MCF 10A (cell line): ENCODE measurements around the gene PPP1CC. TPM values are rescaled to one million over a fixed set of nuclear protein-coding genes. Genes with fewer than 3 reads are reported as not detected.

Source experiments
- BruUV-seq: library from RNA; stranded (reverse); fragments of 400-500 nt; replicated peaks from 2 replicates; lab custom pipeline; 2021; lab: Mats Ljungman, UMichigan
- CTCF ChIA-PET: fragments of 300-600 bp; sonication (Branson Sonifier 250); formaldehyde crosslinking; extraction: SDS; loops from one replicate; lab custom pipeline; 2021; ENCODE audit warnings: antibody characterized with exemption, inconsistent platforms; lab: Yijun Ruan, JAX
- POLR2A ChIA-PET: fragments of 300-600, 350-650 bp; sonication (Branson Sonifier 250); formaldehyde crosslinking; extraction: SDS; loops from one replicate; lab custom pipeline; 2020; ENCODE audit warnings: antibody characterized with exemption, inconsistent platforms; lab: Yijun Ruan, JAX
- DNase-seq: peaks from one replicate; pipeline ENCODE4 v3.0.0-alpha.2; 2018; ENCODE audit not compliant: unreplicated experiment
- H3K27ac Mint-ChIP-seq: one replicate; pipeline ENCODE4 v1.8.0; 2022; ENCODE audit warnings: mild to moderate bottlenecking, low read depth, mixed read lengths; ENCODE audit not compliant: unreplicated experiment
- H3K27me3 Mint-ChIP-seq: one replicate; pipeline ENCODE4 v1.8.0; 2022; ENCODE audit warnings: mixed read lengths; ENCODE audit not compliant: insufficient read depth, unreplicated experiment
- H3K36me3 Mint-ChIP-seq: one replicate; pipeline ENCODE4 v1.8.0; 2022; ENCODE audit warnings: mild to moderate bottlenecking, moderate library complexity, mixed read lengths; ENCODE audit not compliant: insufficient read depth, unreplicated experiment
- H3K4me1 Mint-ChIP-seq: one replicate; pipeline ENCODE4 v1.8.0; 2022; ENCODE audit warnings: mixed read lengths; ENCODE audit not compliant: insufficient read depth, unreplicated experiment
- H3K4me3 Mint-ChIP-seq: one replicate; pipeline ENCODE4 v1.8.0; 2022; ENCODE audit warnings: mild to moderate bottlenecking, moderate library complexity, mixed read lengths; ENCODE audit not compliant: unreplicated experiment
- H3K9me3 Mint-ChIP-seq: one replicate; pipeline ENCODE4 v1.8.0; 2022; ENCODE audit warnings: mixed read lengths; ENCODE audit not compliant: unreplicated experiment
- intact Hi-C: fragments of 100-400 bp; cut with micrococcal nuclease; formaldehyde crosslinking; loops from 2 replicates; pipeline ENCODE4 v1.14.1; 2022
- total RNA-seq: library from RNA; stranded (reverse); gene quantifications from 2 replicates; pipeline ENCODE4 v1.2.3, GENCODE V29; 2022
- TF ChIP-seq, protein P1 (sequence below): fragments of 200-600 bp; IDR thresholded peaks from one replicate; pipeline ENCODE4 v1.8.0; 2022; ENCODE audit warnings: antibody characterized with exemption, mild to moderate bottlenecking; ENCODE audit not compliant: unreplicated experiment

PPP1CC gene
- total RNA-seq, 1 experiment from 2014 or later, result 94.6 TPM

GRCh38 chr12:110697236-110697635 lies 45.5 kb downstream of the PPP1CC start:
- BruUV-seq, result no TSS peak
- ChIA-PET CTCF (interaction anchor here (0.6 to 0.8 kb wide), 3 partner anchors 42 to 528 kb away, joined by 3 to 5 read pairs (median 4); no protein-coding TSS in a partner anchor), POLR2A (no interaction called here)
- Mint-ChIP-seq H3K4me3 (no peak overlapping the region), H3K36me3 (no peaks in the 10 kb centered on the region), H3K27ac (no peak overlapping the region), H3K9me3 (no peaks in the 10 kb centered on the region), H3K27me3 (no peaks in the 10 kb centered on the region), H3K4me1 (no peaks in the 10 kb centered on the region)
- intact Hi-C loops, result loop anchor here (5.0 to 10.0 kb wide), 2 partner anchors 190 to 242 kb away; partner anchors contain the start of gene ARPC3
- TF ChIP-seq, protein P1, sequence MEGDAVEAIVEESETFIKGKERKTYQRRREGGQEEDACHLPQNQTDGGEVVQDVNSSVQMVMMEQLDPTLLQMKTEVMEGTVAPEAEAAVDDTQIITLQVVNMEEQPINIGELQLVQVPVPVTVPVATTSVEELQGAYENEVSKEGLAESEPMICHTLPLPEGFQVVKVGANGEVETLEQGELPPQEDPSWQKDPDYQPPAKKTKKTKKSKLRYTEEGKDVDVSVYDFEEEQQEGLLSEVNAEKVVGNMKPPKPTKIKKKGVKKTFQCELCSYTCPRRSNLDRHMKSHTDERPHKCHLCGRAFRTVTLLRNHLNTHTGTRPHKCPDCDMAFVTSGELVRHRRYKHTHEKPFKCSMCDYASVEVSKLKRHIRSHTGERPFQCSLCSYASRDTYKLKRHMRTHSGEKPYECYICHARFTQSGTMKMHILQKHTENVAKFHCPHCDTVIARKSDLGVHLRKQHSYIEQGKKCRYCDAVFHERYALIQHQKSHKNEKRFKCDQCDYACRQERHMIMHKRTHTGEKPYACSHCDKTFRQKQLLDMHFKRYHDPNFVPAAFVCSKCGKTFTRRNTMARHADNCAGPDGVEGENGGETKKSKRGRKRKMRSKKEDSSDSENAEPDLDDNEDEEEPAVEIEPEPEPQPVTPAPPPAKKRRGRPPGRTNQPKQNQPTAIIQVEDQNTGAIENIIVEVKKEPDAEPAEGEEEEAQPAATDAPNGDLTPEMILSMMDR, result no peak
- DNase-seq, result no peak

DNA sequence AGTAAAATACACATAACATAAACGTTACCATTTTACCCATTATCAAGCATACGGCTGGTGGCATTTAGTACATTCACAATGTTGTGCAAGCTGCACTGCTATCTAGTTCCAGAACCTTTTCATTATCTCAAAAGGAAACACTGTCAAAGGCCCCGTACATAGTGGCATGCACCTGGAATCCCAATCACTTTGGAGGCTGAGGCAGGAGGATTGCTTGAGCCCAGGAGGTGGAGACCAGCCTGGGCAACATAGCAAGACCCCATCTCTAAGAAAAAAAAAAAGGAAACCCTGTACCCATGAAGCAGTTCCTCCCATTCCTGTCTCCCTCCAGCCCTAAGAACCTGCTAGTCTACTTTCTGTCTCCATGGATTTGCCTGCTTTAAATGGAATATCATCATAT lies 46.4 kb downstream of the PPP1CC start:
- ChIA-PET POLR2A (no interaction called here), CTCF (no interaction called here)
- H3K4me1 Mint-ChIP-seq, result no peaks in the 10 kb centered on the region
- BruUV-seq, result no TSS peak
- H3K27me3 Mint-ChIP-seq, result no peaks in the 10 kb centered on the region
- no peak for DNase-seq
- H3K27ac Mint-ChIP-seq, result no peak overlapping the region
- no peaks in the 10 kb centered on the region for H3K9me3 Mint-ChIP-seq
- no peaks in the 10 kb centered on the region for H3K36me3 Mint-ChIP-seq
- H3K4me3 Mint-ChIP-seq, result no peak overlapping the region
- TF ChIP-seq, protein P1, result no peak
- intact Hi-C loops, result loop anchor here (5.0 to 10.0 kb wide), 2 partner anchors 191 to 241 kb away; partner anchors contain the start of gene ARPC3

DNA sequence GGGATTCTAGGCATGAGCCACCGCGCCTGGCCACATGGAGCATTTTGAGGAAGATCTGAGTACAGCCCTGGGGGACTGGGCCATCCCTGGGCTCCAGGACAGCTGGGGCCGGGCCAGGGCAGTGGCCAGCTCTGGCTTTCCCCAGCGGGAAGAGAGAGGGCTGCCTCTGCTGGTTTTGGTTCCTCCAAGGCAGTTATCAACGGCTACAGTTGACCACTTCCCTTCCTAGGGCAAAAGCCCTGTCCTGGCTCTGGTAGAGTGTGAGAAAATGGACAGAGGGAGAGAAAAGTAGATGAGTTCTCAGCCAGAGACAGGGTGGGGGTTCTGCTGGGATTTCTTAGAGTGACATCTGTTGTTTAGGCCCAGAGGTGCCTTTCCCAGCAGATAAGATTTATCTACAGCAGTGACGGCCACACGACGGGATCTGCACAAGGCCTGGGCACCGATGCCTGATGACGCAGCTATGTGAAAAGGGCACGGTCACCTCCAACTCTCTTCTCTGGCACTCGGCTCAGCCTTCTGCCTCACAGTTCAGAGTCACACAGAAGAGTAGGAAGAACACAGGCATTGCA lies 48.3 kb downstream of the PPP1CC start:
- intact Hi-C loops, result loop anchor here (10.0 kb wide), 1 partner anchor 240 kb away; the partner anchor contains the start of gene ARPC3
- no peak for DNase-seq

GRCh38 chr12:110693731-110694130 lies 49.0 kb downstream of the PPP1CC start:
- H3K27me3 Mint-ChIP-seq, result peaks cover 17% of the 10 kb centered on the region
- H3K27ac Mint-ChIP-seq, result no peak overlapping the region
- H3K36me3 Mint-ChIP-seq, result no peaks in the 10 kb centered on the region
- ChIA-PET POLR2A (interaction anchor here (0.6 to 0.7 kb wide), 2 partner anchors 58 to 1161 kb away, joined by 3 read pairs; no protein-coding TSS in a partner anchor), CTCF (interaction anchor here (0.6 to 0.9 kb wide), 4 partner anchors 11 to 619 kb away, joined by 3 to 4 read pairs (median 3); no protein-coding TSS in a partner anchor)
- no peak overlapping the region for H3K4me3 Mint-ChIP-seq
- no peaks in the 10 kb centered on the region for H3K9me3 Mint-ChIP-seq
- TF ChIP-seq, protein P1, result no peak
- BruUV-seq, result no TSS peak
- intact Hi-C loops, result loop anchor here (10.0 kb wide), 1 partner anchor 239 kb away; the partner anchor contains the start of gene ARPC3
- no peak for DNase-seq
- no peaks in the 10 kb centered on the region for H3K4me1 Mint-ChIP-seq

More for the DNA sequence above, 48.3 kb downstream of the PPP1CC start:
- Mint-ChIP-seq H3K36me3 (no peaks in the 10 kb centered on the region), H3K27me3 (peaks cover 12% of the 10 kb centered on the region), H3K9me3 (no peaks in the 10 kb centered on the region), H3K4me3 (no peak overlapping the region), H3K4me1 (no peaks in the 10 kb centered on the region), H3K27ac (no peak overlapping the region)
- BruUV-seq, result no TSS peak
- ChIA-PET POLR2A (no interaction called here), CTCF (interaction anchor here (0.6 to 0.9 kb wide), 3 partner anchors 10 to 619 kb away, joined by 3 to 4 read pairs (median 3); no protein-coding TSS in a partner anchor)
- TF ChIP-seq, protein P1, result no peak
